ENCODE results near the gene CWC27.

Gene CWC27

DNA sequence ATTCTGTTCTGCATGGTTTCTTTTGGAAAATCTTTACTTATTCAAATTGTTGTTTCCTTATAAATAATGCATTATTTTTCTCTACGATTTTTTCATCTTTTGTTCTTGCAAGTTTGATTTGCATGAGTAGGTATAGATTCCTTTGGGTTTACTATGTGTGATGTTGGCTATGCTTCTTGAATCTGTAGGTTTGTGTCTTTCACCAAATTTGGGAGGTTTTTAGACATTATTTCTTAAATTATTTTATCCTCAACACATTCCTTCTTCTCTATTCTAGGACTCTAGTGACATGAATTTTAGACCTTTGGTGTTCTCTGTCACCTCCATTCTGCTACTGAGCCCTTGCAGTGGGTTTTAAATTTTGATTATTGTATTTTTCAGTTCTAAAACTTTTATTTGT lies 219.0 kb downstream of the CWC27 start:
- FAIRE-seq = peak; percentile 49

DNA sequence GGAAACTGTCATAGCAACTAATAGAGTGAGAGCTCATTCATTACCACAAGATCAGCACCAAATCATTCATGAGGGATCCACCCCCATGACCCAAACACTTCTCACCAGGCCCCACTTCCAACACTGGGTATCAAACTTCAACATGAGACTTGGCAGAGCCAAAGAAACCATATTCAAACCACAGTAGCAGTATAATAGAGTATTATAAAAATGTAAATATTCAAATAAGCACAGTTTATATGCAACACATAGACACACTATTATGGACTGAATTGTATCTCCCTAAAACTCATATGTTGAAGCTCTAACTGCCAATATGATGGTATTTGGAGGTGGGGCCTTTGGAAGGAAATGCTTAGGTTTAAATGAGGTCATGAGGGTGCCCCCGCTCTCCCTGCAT lies 240.5 kb downstream of the CWC27 start:
- FAIRE-seq = no peak

DNA sequence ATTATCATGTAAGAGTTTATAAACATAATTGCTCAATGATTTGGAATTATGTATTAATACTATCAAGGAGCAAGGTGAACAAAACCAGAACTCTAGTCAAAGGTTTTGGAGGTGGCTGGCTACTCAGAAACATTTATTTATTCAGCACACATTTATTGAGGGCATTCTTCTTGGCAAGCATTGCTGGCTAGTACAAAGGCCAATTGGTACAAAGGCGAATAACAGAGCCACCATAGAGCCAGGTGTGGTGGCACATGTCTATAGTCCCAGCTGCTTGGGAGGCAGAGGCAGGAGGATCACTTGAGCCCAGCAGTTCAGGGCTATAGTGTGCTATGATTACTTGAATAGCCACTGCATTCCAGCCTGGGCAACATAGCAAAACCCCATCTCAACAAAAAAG lies 242.1 kb downstream of the CWC27 start:
- FAIRE-seq = no peak

DNA sequence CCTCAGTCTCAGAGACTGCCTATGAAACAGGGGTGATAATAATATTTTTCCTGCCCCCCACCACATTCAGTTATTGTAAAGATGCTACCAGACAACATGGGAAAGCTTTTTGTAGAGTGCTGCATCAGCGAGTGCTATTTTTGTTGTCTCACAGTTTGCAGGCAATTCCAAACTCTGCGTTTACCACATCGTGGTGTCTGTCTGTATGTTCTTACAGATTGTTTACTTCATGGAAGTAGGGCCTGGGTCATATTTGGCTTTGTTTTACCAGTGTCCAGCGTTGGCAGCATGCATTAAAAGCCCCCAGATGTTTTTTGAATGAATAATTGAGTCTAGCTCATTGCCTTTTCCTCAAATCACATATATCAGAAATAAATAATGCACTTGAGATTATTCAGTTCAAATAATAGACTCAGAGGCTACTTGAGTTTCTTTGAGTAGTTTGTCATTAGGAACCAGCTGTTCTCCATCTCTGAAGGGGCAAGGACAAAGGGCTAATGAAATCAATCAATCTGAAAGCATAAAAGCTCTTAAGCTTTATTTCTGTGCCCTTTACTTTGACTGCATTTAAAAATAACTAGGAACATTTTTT lies 243.7 kb downstream of the CWC27 start:
- FAIRE-seq = no peak

DNA sequence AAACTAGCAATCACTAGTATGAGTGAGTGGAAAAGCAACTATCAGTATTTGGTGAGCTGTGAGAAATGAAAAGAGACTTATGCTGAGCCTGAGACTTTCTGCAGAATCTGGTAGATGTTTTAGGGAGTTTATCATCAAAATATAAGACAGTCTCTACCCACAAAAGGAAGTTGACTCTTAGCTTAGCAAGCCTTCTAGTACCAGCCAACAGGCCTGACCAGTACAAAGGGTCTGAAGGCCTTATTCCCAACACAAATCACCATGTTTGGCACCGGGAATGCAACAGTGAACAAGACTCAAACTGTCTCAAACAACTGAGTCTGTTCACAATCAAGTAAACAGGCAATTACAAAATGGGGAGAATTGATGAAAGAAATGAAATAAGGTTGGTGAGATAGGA lies 244.4 kb downstream of the CWC27 start:
- FAIRE-seq = no peak

DNA sequence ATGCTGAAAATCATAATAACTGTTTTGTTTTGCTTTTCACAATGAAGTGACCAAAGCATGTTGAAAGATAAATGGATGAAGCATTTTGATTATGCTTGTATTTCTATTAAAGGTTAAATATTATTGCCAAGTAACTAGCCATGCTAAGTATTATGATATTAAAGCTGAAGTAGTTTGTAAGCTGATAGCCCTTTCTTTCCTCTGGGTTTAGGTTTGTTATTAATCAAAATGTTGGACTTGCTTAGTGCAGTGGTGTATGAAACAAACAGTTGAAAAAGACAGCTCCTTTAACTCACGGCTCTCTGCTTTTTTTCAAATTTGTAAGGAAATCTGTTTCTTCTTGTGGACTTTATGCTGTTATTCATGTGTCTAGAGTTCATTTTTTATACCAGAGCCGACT lies 246.0 kb downstream of the CWC27 start:
- FAIRE-seq = peak; percentile 21

DNA sequence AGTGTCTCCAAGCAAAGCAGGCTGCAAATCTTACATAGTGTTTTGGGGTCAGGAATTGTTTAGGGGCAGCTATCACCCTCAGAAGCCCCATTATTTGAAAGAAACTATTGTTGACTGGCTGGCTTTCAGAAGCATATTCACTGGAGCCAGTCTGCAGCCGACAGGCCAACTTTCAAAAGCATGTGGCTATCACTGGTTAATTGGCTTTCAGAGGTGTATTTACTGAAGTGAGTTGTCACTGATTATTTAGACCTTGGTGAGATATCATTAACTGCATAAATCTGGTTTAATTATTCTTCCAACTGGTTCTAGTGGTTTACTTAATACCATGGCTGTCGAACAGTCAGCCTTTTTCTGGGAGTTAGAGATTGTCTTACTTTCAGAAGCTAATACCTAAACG lies 247.0 kb downstream of the CWC27 start:
- peak; percentile 51 for FAIRE-seq

DNA sequence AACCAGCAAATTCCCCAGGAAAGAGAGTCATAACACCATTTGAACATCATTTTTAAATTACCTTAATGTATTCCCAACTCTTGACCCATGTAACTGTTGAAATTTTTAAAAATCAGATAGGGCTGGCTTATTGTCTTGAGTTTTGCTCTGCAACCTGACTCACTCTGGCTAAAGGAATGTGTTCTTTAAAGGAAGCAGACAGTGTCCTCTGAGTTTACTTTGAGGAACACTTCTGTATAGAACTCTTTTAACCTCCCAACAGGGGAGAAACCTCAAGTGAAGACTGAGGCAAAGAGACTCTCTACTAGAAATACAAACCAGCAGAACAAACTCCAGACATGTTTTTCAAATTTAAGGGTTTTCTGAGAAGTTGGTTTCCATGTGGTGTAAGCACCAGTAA lies 248.9 kb downstream of the CWC27 start:
- no peak for FAIRE-seq

DNA sequence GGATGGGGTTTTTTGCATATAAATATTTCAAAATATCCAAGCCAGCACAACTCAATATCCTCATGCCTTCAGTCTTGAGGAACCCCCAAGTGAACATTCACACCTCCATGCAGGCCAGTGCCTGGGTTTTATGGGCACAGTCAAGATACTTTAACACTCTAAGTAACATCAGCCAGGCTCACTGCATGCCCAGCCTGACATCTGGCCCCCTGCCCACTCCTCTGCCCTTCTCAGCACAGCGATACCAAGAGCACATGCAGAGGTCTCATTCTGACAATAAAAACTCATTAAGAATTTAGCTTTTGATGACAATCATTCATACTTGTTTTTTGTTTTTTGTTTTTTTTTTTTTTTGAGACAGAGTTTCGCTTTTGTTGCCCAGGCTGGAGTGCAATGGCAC lies 250.0 kb downstream of the CWC27 start:
- no peak for FAIRE-seq

DNA sequence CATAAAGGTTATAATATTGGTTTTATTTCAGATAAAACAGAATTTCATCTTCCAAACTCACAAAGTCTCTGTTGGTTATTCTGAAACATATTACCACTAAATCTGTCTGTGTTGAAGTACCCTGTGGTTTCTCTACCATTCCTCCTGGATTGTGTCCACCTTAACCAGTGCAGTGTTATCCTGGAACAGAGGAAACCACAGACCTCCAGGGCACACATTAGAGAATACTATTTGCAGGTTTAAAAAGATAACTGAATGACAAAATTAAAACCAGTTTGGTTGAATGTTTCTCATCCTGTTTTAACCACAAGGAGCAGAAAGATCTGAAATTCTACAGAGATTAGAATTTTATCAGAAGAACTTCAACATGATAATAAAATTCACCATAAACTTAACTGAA lies 251.8 kb downstream of the CWC27 start:
- no peak for FAIRE-seq

DNA sequence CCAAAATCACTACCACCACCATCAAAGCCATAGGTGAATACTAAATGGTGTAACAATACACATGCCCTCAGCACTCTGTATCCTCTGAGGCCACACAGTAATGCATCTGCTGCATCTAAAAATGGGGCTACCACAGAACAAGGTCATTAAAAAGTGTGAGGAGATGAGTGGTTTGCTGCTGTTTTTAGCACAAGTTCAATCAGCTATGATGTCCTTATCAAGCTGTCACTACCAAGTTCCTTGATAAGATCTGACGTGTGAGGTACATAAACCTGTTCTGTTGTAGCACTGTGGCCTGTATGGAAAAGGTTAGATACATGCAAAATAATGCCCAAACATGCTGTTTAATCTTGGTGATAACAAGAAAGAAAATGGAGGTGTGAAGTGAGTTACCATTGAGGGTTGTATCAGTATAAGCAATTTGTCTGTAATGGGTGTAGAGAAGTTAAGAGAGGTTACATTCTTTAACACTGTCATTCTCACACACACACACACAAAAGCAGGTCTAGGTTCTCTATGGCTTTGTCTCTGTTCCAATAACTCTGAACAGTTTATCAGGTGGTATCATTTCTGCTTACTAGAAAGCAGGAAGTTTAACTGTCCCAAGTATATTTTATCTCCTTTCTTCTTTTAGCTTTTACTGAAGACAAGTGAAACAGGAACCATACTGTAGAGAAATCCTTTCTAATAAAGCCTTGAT lies 252.9 kb downstream of the CWC27 start:
- FAIRE-seq = no peak

DNA sequence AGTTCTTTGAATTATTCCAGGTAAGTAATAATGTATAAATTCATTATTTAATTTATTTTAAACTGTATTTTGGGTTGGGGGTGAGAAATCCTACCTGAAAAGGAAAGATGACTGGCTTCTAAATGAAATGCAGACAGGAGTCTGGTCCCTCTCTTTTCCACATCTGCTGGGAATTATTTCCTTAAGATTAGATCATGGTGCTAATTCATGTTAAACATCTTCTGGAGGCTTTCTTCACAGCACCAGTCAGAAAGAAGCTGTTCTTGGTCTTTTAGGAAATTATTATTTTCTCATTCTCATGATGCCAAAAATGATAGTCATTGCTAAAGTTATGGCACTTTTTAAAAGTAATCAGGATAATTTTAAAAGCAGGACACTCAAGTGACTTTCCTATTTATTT lies 254.2 kb downstream of the CWC27 start:
- FAIRE-seq = no peak

DNA sequence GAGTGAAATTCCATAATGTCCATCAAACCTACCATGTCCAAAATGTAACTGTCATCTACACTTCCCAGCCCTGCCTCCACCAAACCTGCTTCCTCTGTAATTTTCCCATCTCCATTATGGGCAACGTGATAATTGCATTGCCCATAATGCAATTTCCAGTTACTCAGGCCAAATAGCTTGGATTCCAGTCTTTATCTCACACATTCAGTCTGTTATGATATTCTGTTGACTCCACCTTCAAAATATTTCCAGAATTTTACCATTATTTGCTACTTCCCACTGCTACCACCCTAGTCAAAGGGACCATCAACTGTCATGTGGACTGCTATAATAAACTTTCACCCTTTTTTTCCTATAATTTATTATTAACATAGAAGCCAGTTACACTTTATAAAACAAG lies 256.0 kb downstream of the CWC27 start:
- no peak for FAIRE-seq

DNA sequence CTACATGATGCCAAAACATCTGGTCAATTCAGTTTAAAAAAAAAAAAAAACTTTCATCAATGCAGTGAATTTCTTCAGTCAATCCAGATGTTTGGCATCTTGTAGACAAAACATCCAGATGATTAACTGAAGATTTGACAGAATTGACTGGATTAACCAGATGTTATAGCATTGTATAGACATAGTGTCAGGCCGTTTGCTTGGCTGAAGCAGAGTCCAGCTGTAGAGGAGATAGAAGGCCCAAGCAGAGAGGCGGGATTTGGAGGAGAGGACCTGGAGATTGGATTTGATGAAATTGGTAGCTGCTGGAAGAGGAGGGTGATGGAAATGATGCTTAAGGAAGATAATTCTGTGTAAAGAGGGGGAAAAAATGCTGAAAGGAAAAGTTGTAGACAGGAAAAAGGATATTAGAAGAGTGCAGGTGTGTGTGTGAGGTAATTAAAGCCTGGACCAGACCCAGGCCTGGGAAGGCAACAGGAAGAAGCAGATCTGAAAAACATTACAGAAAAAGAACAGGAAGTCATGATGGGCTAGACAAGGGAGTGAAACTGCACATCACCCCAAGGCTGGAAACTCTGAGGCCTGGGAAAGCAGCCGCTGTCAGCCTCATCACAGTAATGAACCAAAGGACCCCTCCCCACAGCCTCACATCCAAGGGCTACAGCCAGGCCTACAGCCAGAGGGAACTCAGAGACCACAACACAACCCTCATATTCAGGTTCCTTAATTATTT lies 258.3 kb downstream of the CWC27 start:
- FAIRE-seq = no peak

DNA sequence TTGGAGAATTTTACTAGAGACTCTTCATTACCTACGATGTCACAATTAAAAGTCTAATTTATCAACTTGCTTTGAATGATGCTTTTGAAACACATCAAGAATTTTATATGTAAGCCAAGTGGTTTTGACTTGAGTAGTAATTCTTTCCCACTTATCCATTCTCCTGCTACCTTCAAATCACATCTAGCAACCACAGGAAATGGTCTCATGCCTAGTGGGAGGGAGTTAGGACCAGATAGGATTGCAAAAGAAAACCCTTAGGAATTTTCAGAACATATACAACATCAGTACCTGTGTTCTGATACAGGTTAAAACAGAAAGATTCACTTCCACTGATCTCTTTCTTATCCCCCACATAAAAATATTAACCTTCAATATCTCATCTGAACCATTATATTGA lies 260.4 kb downstream of the CWC27 start:
- no peak for FAIRE-seq

DNA sequence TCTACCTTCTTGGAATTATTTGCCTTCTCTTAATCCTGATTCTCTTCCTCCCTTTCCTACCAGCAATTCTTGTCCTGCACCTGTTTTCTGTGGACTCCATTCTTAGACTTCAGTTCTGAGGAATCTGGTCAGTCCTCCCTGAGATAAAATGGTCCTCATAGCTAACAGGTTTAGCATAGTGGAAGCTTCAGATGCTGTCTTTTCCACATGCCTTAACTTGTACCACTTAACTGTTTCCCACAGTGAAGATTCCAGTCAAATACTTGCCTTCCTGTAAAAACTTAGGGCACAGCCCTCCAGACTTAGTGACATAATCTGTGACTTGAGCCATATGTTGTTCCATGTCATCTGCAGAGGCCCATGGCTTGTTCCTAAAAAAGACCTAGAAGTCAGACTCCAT lies 261.3 kb downstream of the CWC27 start:
- FAIRE-seq = no peak

DNA sequence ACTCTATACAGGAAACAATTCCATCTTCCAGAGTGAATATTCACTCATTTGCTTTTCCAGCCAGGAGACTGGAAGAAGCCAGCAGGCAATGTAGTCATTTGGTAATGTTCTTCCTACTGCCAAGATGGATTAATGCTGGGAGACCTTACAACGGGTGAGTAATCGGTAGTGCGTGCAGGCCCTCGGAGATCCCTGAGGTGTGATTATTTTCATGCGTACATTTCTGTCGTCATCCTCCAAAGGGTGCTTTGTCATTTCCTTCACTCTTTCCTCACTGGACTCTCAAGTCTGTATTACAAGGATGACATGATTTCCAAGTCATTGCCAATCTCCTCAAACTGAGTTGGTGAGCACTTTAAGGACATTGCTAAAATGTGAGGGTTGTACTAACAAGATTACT lies 263.5 kb downstream of the CWC27 start:
- no peak for FAIRE-seq

DNA sequence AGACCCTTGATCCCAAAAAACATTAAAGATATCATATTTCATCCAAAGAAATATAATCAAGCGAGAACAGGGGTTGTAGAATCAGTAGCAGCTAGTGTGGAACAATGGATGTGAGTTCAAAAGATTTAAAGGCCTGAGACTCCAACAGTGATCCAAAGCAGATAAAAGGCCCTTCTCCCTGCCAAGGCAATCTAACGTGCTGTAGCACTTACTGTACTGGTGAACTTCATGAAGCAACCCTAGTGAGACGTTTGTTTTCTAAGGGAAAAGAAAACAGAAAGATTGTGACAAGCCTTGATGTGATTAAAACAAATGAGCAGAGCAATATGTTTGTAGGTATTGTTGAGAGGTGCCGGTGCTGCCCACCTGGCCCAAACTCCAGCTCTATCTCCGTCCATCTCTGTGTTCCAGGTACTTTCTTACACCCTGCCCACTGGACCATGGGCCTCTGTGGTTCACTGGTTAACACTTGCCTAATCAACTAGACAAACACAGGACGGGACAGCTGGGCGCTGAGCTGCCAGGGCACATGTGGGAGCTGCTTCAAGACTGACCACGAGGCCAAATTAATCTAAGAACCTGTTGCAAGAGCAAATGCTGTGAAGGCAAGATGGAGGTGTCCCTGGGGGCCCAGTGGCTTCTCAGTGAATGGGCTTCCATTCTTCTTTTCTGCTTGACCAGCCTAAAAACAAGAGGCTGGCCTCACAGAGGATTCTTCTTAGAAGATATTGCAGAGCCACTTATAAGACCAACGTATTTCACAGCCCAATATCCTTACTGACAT lies 265.5 kb downstream of the CWC27 start:
- FAIRE-seq = no peak

DNA sequence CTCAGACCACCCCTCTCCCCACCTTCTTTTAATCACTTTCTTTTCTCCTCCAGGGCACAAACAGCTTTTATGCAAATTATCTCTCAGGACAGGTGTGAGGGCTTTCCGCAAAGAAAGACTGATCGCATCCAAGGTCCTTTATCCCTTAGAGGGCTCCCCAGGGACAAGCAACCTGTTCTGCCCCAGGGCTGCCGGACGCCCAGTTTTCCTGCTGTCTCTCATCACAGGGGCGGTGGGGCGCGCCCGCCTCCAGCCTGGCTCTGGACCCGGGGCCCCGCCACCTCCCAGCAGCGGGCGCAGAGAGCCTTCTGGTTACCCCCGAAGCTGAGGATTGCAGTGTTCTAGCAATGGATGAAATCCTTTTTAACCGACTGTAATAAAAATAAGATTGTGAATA lies 266.1 kb downstream of the CWC27 start:
- FAIRE-seq = no peak

DNA sequence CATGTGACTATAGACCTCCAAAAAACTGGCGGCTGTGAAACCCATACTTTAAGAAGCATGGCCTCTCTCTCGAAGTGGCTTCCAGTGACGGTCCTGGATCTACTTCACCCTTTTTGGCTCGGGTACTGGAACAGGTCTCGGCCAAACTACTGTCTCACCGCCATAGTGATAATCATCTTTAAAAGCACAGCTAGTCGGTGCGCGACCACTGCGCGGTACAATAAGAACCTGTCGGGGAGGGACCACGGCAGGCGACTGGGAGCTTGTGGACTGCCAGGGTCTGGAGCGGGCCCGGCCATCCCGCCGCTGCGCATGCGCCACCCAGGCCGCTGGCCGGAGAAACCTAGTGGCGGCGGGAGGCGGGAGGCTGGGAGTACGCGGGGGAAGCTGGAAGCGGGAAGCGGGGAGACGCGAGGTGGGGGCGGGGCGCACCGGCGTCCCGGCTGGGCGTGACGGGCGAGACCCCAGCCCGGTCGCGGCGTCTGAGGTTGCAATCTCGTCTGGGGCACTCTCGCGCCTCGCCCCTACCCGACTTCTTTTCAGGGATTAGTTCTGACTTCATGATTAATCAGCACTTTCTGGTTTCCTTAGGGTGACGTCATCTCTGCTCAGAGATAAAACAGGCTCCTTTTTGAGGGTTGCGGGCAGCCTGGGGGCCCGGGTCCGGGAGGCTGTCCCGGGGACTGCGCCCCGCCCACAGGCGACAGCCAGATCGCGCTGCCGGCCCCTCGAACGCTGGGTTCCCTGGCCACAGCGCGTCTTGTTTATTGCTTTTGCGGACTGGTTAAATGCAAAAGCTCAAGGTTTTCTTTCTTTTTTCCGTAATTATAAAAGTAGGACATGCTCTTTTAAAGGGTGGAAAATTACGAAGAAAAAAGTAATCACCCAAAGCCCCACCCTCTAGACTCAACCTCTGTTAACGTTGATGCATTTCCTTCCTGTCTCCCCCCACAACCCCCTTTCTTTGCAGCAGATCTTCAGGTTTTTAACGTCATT lies 266.8 kb downstream of the CWC27 start:
- FAIRE-seq = peak; percentile 21

DNA sequence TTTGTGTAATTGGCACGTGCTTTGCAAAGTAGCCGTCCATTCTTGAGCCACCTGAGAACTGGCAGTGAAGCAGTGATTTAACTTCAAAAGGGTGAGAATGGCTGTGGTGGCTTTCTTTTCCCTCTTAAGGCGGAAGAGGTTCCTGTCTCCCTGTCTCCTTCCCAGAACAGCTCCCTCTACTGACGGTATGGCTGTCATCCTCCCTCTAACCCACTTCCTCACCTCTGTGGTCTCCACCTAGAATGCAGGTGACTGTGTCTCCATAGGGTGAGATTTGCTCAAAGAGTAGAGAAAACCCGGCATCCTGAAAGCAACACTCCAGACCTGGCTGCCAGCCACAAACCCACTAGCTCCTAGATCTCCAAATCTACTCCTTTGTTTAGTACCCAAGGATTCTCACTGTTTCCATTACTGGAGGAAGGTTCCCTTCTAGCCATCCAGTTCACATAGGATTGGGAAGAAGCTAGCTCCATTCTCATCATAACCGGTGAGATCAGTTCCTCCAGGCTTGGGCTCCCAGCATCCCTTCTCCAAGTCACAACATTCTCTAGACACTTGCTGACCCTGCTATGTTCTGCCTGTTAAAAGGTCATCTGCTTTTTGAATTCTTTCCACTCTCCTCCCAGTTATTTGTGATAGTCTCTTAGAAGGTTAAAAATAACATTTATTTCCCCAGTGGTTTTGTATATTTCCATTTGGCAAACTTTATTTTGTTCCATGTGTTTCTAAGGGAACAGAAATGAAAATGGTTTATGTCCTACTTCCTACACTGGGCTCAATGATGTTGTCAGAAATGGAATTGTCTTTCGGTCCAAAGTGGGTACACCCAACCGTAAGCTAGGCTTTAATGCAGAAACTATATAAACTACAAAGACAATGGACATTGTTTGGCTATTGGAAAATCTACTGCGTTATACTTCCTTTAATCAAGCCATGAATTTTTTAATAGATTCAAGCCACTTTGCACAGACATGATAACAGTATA lies 269.4 kb downstream of the CWC27 start:
- no peak for FAIRE-seq

Data from islet of Langerhans (tissue), 1 donor.